GM19463 (cell line): ENCODE data around the gene SPHK2.
"Not testable (repeated sequence)": the region's sequence is repeated elsewhere in the genome, so short reads cannot be mapped to it uniquely, and the experiment has no call there.

Experiments used
- ATAC-seq: cut with Tn5 transposase; IDR thresholded peaks from one replicate; pipeline ENCODE4 v1.9.1; 2021; ENCODE audit warnings: mild to moderate bottlenecking, moderate library complexity; ENCODE audit not compliant: unreplicated experiment

Gene SPHK2

DNA sequence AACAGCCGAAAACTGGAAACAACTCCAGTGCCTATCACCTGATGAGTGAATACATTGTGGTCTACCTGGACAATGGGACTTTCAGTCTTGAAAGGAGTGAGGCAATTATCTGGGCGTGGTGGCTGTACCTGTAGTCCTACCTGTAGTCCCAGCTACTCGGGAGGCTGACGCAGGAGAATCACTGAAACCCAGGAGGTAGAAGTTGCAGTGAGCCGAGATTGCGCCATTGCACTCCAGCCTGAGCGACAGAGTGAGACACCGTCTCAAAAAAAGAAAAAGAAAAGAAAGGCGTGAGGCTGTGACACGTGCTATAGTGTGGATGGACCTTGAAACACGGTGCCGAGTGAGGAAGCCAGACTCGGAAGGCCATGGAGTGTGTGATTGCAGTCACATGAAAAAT is 57.6 kb downstream of the SPHK2 start:
- ATAC-seq = no peak

DNA sequence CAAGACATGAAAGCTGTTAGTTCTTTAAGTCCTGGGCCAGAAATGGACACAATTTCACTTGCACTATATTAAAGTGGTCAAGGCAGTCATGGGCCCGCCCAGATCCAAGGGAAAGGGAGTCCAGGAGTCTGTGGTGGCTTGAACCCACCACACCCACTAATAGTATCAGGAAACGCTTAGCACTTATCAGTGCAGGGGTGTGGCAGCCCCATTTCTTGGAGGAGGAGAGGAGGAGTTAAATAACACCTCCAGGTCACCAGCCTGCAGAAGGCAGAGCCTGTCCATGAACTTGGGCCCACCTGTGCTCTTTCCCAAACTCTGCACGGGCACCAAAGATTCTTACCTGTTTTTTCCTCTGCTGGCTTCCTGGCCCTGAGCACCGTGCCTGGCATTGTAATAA is 58.9 kb downstream of the SPHK2 start:
- ATAC-seq = no peak

DNA sequence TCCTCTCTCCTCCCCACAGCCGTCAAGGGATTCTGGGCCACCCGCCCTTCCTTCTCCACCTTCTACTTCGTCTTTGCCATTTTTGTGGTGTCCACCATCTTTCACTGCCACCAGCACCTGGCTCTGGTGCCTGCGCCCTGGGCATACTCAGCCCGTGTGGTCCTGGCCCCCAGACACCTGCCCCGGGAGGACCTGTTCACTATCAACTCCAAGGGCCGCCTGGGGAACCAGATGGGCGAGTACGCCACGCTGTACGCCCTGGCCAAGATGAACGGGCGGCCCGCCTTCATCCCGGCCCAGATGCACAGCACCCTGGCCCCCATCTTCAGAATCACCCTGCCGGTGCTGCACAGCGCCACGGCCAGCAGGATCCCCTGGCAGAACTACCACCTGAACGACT is 60.7 kb downstream of the SPHK2 start:
- ATAC-seq = not testable (repeated sequence)
